ENCODE results near the gene IGF2. TPM values are rescaled to one million over a fixed set of nuclear protein-coding genes. Genes with fewer than 3 reads are reported as not detected.

The IGF2 gene
- total and polyA plus RNA-seq, 2 of the 8 experiments (the other 6 are each of a cell fraction or from before 2014, with no cell fraction given): 0.74 to 1.5 TPM

DNA sequence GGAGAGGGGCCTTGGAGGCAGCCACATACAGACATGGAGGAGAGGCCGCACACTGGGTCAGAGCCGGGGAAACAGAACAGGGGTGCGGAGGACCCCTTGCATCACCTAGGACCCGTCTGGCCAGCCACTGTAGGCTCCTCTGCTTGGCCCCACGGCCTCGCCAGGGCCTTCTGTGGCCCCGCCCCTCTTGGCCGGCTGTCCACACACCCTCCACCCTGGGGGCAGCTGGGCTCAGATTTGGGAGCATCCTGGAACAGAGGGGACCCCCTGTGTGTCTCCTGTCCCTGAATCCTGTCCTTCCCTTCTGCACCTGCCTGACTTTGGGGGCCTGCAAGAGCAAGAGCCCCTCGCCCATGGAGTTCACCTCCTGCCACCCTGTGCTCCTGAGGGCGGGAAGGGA, 40.3 kb upstream of the IGF2 start (continued):
- TF ChIP-seq EP300 (IDR thresholded peaks at IDR 0.05; ENCODE audit: borderline replicate concordance in 1 of 2, low read depth in 2 of 2, low read length in 2 of 2) (no peak), CBX5 (IDR thresholded peaks at IDR 0.05; ENCODE audit: low read depth, low read length) (no peak), ASH2L (IDR thresholded peaks at IDR 0.05; ENCODE audit: low read length) (no peak), HDAC6 (IDR thresholded peaks at IDR 0.05; ENCODE audit: low read depth, low read length) (no peak)

Data from H1 (cell line).